GM12891 (cell line): ENCODE measurements around the gene KRTAP12-1.

Source experiments
- POLR2A ChIP-seq: IDR thresholded peaks from 2 replicates; pipeline ENCODE4 v1.6.1; 2011; ENCODE audit warnings: low read depth, low read length, control low read depth
- POLR2AphosphoS5 ChIP-seq: IDR thresholded peaks from 2 replicates; pipeline ENCODE4 v1.6.1; 2011; ENCODE audit warnings: low read depth, low read length, control low read depth
- POU2F2 ChIP-seq: IDR thresholded peaks from 2 replicates; pipeline ENCODE4 v1.6.1; 2011; ENCODE audit warnings: low read depth, mild to moderate bottlenecking, control low read depth, low read length, moderate library complexity
- SPI1 ChIP-seq: IDR thresholded peaks from 2 replicates; pipeline ENCODE4 v1.6.1; 2011; ENCODE audit warnings: low read depth, low read length, control low read depth
- TAF1 ChIP-seq: IDR thresholded peaks from 2 replicates; pipeline ENCODE4 v1.6.1; 2011; ENCODE audit warnings: low read depth, low read length, control low read depth

DNA sequence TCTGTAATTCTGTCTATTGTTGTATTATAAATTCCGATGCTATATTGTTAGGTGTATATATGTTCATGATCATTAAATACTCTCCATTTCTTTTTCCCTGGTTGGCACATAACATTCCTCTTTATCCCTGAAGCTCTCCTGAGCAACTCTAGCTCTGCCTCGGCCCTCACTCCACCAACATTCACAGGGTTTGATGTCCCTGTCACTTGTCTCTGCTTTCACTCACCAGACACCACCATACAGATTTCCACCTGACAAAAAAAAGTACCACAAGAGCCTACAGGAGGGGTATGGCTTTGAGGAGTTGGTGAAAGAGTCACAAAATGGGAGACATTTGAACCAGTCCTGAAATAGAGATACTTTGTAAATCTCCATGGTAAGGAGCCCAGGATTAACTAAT is 38.2 kb upstream of the KRTAP12-1 start:
- TF ChIP-seq POLR2A (no peak), POLR2AphosphoS5 (no peak), SPI1 (no peak), TAF1 (no peak), POU2F2 (no peak)
